GM19099 (cell line): ENCODE data around the gene RAD51.

Source experiments
- POLR2A ChIP-seq: IDR thresholded peaks from 3 replicates; pipeline ENCODE4 v1.6.1; 2011; ENCODE audit warnings: low read depth; ENCODE audit not compliant: insufficient read length; ENCODE audit errors: extremely low read depth

RAD51 gene

GRCh38 chr15:40767838-40768500 lies 73.0 kb downstream of the RAD51 start:
- no peak for TF ChIP-seq POLR2A

- no peak for TF ChIP-seq POLR2A
These were observed 73.7 kb downstream of the RAD51 start for GRCh38 chr15:40768521-40769273.

- TF ChIP-seq POLR2A = no peak
These were observed 74.5 kb downstream of the RAD51 start, which contains the start of gene C15orf62 for GRCh38 chr15:40769274-40770146. Gene C15orf62, plus strand, starts transcription at chr15:40769980. Its CDS starts 516 bp downstream, at chr15:40770496.

- no peak for TF ChIP-seq POLR2A
These were observed 75.3 kb downstream of the RAD51 start for GRCh38 chr15:40770147-40770721.

- TF ChIP-seq POLR2A = no peak
These were observed 76.3 kb downstream of the RAD51 start for GRCh38 chr15:40771242-40771641.

- TF ChIP-seq POLR2A = no peak
These were observed 77.0 kb downstream of the RAD51 start for GRCh38 chr15:40772014-40772413.

GRCh38 chr15:40773496-40773895 lies 78.5 kb downstream of the RAD51 start:
- TF ChIP-seq POLR2A = no peak

- no peak for TF ChIP-seq POLR2A
These were observed 78.9 kb downstream of the RAD51 start for GRCh38 chr15:40773902-40774301.

GRCh38 chr15:40775007-40775406 lies 80.0 kb downstream of the RAD51 start:
- no peak for TF ChIP-seq POLR2A

GRCh38 chr15:40775740-40776536 lies 81.0 kb downstream of the RAD51 start:
- TF ChIP-seq POLR2A = no peak

- TF ChIP-seq POLR2A = no peak
These were observed 81.7 kb downstream of the RAD51 start for GRCh38 chr15:40776537-40777141.
